CD4-positive, alpha-beta T cell treated with Interleukin-12 subunit alpha and Interleukin-12 subunit beta, for 1 hour (primary cell): ENCODE measurements around the gene DDN.

Experiments
- DNase-seq: peaks from one replicate; pipeline ENCODE4 v3.0.0-alpha.2; 2020

Gene DDN

DNA sequence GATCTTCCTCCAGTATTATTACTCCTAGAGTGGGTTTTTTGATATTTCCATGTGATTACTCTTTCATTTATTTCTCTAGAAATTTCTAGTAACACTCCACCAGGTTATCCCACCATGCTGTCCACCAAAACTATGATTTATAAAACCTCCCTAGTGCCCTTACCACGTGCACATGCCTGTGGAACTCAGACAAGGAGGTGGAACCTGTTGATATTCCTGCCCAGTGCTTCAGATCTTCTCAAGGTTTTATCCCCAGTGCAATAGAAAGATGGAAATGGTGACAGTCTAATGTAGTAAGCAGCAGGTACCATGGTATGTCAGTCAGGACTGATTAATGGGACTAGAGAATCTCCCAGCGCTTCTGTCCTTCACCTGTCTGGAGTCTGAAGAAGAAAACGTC lies 38.3 kb downstream of the DDN start:
- no peak for DNase-seq

DNA sequence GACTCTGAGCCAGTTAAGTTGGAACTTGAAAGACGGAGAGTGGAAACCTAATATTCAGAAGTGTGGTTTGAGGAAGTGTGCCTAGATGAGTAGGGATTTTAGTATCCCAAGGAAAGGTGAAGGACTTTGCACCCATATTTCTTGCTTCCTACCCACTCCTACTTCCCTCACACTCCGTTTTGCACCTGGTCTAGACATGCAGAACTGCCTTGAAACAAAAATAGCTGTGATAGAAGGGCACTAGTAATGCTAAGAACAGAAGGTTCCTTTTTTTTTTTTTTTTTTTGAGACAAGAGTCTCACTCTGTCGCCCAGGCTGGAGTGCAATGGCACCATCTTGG lies 41.2 kb downstream of the DDN start:
- no peak for DNase-seq

DNA sequence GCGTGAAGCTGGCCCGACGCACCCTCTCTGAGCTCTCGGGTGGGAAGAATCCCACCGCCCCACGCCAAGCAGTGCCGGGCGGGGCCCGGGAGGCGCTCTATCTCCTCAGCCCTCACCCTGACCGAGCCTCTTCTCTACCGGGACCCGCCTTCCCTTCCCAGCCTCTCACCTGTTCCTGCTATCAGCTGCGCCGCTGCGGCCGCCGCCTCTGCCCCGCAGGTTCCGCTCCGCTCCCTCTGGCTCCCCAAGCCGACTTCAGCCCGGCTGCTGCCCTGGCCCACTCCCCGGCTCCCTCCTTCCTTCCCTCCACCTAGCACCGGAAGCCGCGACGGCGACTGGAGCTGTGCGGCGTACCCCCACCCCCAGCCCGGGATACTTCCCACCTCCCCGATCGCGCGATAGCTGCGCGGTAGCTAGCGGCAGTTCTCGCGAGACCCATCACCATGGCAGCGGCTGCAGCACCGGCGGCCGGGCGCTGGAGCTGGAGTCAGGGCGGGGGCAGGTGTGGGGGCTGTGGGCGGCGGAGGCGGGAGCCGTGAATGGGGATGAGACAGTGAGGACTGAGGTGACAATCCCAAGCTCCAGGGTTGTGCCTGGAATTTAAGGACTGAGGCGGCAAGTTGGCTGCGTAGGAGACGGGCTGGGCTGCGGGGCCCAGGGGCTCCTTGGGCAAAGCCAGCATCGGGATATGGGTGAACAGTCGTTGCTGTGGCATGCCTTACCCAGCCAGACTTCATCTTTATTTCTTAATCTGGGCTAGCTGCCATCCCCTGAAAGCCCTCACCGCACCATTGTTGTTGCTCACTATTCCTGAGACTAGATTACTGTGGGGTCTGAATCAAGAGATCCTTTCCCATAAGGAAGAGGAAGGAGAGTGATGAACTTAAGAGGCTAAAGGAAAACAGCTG lies 41.8 kb downstream of the DDN start, which contains the start of gene ARF3:
Gene ARF3 (minus strand): TSS at position 347 of the 908 bp plus-strand sequence. CDS start 16,392 bp downstream, outside the sequence.
- DNase-seq, result peak; percentile 93

DNA sequence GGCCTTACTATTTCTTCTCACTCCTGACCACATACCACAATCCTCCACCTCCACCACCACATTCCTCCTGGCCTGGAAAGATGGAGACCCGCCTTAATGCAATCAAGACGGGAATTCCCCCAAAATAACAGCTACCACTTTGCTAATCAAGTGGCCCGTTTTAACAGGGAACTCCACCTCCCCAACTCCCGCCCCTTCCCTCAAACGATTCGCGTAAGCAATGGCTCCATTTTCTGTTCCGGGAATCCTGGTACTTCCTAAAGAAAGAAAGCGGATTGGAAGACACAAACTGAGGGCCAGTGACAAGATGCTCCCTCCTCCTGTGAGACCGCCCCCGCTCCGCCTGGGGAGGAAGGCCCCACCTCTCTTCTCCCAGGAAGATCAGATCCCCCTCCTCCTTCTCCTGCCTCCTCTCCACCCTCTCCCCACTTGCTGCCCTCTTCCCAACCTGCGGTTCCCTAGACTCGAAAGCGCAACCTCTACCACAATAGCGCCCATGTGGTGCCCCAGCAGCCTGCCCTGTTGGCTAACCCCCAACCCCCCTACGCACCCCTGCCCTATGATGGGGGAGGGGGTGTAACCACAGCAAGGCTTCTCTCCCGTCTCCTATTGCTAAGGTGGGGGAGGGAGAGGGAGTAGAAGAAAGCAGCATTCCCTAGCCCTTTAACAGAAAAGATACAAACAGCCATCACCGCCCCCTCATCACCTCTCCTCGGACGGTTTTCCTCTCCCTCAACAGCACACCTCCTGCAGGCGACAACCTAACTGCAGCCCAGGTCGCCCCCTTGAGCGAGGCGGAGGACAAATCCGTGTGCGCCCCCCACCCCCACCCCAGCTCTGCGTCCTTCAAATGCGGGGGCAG lies 42.7 kb downstream of the DDN start:
- peak; percentile 44 for DNase-seq

DNA sequence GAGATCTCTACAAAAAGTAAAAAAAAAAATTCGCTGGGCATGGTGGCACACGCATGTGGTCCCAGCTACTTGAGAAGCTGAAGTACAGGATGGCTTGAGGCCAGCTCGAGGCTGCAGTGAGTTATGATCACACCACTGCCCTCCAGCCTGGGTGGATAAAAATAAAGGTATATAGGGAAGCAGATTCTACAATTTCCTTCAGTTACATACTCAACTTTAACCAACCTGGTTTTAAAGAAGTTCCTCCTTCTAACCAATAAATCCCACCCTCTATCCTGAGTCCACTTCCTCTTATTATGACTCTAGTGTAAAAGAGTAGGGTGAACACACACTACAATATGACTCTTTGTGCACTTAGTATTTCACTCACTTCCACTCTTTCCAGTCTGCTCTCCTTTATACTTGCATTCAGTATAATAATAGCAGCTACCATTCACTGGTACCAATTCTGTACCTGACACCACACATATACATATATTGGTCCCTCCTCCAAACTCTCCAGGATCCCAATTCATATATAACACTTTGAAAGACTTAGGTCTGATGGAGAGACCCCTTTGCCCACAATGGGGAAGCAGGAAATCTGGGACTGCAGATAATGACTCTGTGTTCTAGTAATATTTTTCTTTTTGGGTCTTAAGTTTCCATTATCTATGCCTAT lies 44.2 kb downstream of the DDN start:
- DNase-seq, result no peak

- DNase-seq, result no peak
Measured at GRCh38 chr12:48954061-48954460, 45.1 kb downstream of the DDN start.

GRCh38 chr12:48952691-48953090 lies 46.5 kb downstream of the DDN start:
- DNase-seq, result no peak

DNA sequence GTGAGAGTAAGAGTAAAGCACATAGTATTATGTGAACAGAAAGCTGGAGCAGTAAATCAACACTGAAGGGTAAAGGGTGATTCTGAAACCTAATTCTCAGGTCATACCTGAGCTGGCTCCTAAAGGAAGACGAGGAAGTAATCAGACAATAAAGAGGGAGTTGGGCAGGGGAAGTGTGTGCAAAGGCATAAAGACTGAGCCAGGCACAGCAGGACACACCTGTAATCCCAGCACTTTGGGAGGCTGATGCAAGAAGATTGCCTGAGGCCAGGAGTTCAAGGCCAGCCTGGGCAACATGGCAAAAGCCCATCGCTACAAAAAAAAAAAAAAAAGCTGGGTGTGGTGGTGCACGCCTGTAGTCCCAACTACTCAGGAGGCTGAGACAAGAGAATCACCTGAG lies 51.4 kb downstream of the DDN start:
- DNase-seq, result no peak

DNA sequence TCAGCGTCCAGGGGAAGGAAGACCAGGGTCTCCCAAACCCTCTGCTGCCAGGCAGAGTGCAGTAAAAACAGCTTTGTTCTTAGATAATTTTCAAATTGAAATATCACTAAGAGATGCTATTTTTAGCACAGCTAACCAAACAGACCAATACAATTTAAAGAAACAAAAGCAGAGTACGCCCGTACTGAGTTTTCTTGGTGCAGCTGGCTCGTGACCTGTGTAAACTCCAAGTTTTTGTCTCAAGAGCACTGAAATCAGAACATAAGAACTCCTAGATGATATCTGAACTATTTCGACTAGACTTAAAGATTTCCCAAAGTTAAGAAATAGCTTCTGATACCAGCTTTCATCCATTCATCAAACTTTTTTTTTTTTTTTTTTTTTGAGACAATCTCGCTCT lies 52.2 kb downstream of the DDN start:
- DNase-seq, result no peak

DNA sequence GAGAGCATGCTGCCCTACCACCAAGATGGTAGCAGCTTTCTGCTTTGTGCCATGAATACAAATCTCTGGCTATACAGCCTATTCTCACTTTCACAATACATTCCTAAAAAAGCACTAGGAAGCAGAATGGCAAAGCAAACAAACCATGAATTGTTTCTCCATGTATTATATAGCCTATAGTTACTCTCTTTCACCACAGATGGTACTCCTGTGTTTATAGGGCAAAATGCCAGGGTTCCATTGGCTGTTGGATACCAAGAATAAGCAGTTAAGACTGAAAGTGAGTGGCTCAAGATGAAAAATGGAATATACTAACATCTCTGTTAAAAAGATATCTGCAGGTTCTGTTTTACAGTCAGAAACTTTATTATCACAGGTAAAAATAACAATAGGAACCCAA lies 53.0 kb downstream of the DDN start:
- DNase-seq, result no peak
